ENCODE data around the gene IQSEC3. TPM values are rescaled to one million over a fixed set of nuclear protein-coding genes. Genes with fewer than 3 reads are reported as not detected.
"Not testable (repeated sequence)": the region's sequence is repeated elsewhere in the genome, so short reads cannot be mapped to it uniquely, and the experiment has no call there.

Gene IQSEC3
- polyA plus RNA-seq, 1 donor from 2014 or later, result 2.4 TPM

DNA sequence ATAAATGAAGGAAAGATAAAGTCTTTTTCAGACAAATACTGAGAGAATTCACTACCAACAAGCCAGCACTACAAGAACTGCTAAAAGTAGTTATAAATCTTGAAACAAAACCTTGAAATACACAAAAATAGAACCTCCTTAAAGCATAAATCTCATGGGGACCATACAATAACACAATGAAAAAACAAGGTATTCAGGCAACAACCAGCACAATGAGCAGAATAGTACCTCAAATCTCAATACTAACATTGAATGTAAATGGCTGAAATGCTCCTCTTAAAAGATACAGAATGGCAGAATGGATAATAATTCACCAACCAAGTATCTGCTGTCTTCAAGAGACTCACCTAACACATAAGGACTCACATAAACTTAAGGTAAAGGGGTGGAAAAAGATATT, 7.7 kb upstream of the IQSEC3 start:
- H3K27me3 ChIP-seq (ENCODE audit: insufficient read depth, low read depth, low read length), result no peaks in the 10 kb centered on the region
- no peak overlapping the region for H3K27ac ChIP-seq (ENCODE audit: low read length)
- H3K79me2 ChIP-seq (replicated peaks; ENCODE audit: insufficient read depth, low read length), result no peaks in the 10 kb centered on the region
- no peaks in the 10 kb centered on the region for H3K36me3 ChIP-seq (ENCODE audit: insufficient read depth, low read length)
- H3F3A ChIP-seq (ENCODE audit: insufficient read depth, low read length, poor library complexity, severe bottlenecking), result no peaks in the 10 kb centered on the region
- H3K9me3 ChIP-seq (ENCODE audit: low read length), result no peaks in the 10 kb centered on the region
- TF ChIP-seq POLR2AphosphoS5 (IDR thresholded peaks at IDR 0.05) (no peak), EP300 (conservative IDR thresholded peaks at IDR 0.05; ENCODE audit: poor library complexity, severe bottlenecking) (no peak), SMC3 (conservative IDR thresholded peaks at IDR 0.05; ENCODE audit: poor library complexity) (no peak), MXI1 (conservative IDR thresholded peaks at IDR 0.05; ENCODE audit: poor library complexity, severe bottlenecking) (no peak), RAD21 (conservative IDR thresholded peaks at IDR 0.05) (no peak), TAF1 (IDR thresholded peaks at IDR 0.05; ENCODE audit: low read depth) (no peak), EZH2 (IDR thresholded peaks at IDR 0.05; ENCODE audit: borderline replicate concordance, insufficient read depth, low read length, poor library complexity, severe bottlenecking) (no peak)
- TF ChIP-seq, protein P1, sequence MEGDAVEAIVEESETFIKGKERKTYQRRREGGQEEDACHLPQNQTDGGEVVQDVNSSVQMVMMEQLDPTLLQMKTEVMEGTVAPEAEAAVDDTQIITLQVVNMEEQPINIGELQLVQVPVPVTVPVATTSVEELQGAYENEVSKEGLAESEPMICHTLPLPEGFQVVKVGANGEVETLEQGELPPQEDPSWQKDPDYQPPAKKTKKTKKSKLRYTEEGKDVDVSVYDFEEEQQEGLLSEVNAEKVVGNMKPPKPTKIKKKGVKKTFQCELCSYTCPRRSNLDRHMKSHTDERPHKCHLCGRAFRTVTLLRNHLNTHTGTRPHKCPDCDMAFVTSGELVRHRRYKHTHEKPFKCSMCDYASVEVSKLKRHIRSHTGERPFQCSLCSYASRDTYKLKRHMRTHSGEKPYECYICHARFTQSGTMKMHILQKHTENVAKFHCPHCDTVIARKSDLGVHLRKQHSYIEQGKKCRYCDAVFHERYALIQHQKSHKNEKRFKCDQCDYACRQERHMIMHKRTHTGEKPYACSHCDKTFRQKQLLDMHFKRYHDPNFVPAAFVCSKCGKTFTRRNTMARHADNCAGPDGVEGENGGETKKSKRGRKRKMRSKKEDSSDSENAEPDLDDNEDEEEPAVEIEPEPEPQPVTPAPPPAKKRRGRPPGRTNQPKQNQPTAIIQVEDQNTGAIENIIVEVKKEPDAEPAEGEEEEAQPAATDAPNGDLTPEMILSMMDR (IDR thresholded peaks at IDR 0.05; ENCODE audit: poor library complexity, severe bottlenecking), result no peak
- TF ChIP-seq, protein P2, sequence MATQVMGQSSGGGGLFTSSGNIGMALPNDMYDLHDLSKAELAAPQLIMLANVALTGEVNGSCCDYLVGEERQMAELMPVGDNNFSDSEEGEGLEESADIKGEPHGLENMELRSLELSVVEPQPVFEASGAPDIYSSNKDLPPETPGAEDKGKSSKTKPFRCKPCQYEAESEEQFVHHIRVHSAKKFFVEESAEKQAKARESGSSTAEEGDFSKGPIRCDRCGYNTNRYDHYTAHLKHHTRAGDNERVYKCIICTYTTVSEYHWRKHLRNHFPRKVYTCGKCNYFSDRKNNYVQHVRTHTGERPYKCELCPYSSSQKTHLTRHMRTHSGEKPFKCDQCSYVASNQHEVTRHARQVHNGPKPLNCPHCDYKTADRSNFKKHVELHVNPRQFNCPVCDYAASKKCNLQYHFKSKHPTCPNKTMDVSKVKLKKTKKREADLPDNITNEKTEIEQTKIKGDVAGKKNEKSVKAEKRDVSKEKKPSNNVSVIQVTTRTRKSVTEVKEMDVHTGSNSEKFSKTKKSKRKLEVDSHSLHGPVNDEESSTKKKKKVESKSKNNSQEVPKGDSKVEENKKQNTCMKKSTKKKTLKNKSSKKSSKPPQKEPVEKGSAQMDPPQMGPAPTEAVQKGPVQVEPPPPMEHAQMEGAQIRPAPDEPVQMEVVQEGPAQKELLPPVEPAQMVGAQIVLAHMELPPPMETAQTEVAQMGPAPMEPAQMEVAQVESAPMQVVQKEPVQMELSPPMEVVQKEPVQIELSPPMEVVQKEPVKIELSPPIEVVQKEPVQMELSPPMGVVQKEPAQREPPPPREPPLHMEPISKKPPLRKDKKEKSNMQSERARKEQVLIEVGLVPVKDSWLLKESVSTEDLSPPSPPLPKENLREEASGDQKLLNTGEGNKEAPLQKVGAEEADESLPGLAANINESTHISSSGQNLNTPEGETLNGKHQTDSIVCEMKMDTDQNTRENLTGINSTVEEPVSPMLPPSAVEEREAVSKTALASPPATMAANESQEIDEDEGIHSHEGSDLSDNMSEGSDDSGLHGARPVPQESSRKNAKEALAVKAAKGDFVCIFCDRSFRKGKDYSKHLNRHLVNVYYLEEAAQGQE (IDR thresholded peaks at IDR 0.05; ENCODE audit: borderline replicate concordance), result no peak
- H4K20me1 ChIP-seq (ENCODE audit: insufficient read depth), result no peaks in the 10 kb centered on the region
- H3K4me3 ChIP-seq (ENCODE audit: low read length), result no peak overlapping the region
- no peaks in the 10 kb centered on the region for H3K9me2 ChIP-seq (ENCODE audit: insufficient read depth, low read length)
- no peak overlapping the region for H3K4me2 ChIP-seq (ENCODE audit: low read length)
- H3K9ac ChIP-seq (ENCODE audit: low read length), result no peak overlapping the region
- H2AFZ ChIP-seq (ENCODE audit: low read depth, low read length), result no peak overlapping the region

DNA sequence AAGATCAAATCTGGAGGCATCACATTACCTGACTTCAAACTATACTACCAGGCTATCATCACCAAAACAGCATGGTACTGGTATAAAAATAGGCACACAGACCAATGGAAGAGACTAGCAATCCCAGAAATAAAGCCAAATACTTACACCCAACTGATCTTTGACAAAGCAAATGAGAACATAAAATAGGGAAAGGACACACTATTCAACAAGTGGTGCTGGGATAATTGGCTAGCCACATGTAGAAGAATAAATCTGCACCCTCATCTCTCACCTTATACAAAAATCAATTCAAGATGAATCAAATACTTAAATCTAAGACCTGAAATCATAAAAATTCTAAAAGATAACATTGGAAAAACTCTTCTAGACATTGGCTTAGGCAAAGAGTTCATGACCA, 4.7 kb upstream of the IQSEC3 start:
- not testable (repeated sequence) for H3F3A ChIP-seq (ENCODE audit: insufficient read depth, low read length, poor library complexity, severe bottlenecking); H3K27me3 ChIP-seq (ENCODE audit: insufficient read depth, low read depth, low read length)

DNA sequence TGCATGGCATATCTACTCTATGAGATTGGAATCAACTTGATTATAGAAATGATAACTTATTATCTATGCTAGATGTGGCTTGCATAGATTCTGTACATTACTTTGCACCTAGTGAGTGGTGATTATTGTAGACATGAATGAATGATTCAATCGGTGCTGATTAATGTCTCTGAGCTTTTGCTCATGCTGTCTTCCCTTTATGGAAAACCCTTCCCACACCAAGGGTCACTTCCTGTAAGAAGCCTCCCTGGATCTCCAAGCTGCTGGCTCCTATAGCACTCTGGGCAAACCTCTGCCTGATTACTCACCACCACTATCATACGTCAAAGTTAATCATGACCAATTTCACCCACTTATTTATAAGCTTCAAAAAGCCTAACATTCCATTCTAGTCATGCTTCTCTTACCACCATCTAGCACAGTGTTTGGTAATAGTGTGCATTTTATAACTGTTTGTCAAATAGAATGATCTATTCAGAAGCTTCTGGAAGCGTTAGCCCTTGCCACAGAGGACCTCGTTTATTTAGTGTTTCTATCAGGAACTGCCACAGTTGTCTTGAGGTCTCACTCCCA, 990 bp upstream of the IQSEC3 start:
- not testable (repeated sequence) for H3K9me3 ChIP-seq (ENCODE audit: low read length); H4K20me1 ChIP-seq (ENCODE audit: insufficient read depth); H2AFZ ChIP-seq (ENCODE audit: low read depth, low read length); H3F3A ChIP-seq (ENCODE audit: insufficient read depth, low read length, poor library complexity, severe bottlenecking); H3K9me2 ChIP-seq (ENCODE audit: insufficient read depth, low read length); H3K79me2 ChIP-seq (replicated peaks; ENCODE audit: insufficient read depth, low read length); H3K27me3 ChIP-seq (ENCODE audit: insufficient read depth, low read depth, low read length); H3K36me3 ChIP-seq (ENCODE audit: insufficient read depth, low read length); H3K4me2 ChIP-seq (ENCODE audit: low read length)
- Histone ChIP-seq H3K4me3 (ENCODE audit: low read length) (peak overlapping the region; percentile 56), H3K27ac (ENCODE audit: low read length) (peak overlapping the region; percentile 55), H3K9ac (ENCODE audit: low read length) (peak overlapping the region; percentile 53)

More for the DNA sequence above, 4.7 kb upstream of the IQSEC3 start:
- not testable (repeated sequence) for H3K9me2 ChIP-seq (ENCODE audit: insufficient read depth, low read length); H3K79me2 ChIP-seq (replicated peaks; ENCODE audit: insufficient read depth, low read length); H3K4me2 ChIP-seq (ENCODE audit: low read length); H4K20me1 ChIP-seq (ENCODE audit: insufficient read depth); H3K4me3 ChIP-seq (ENCODE audit: low read length); H2AFZ ChIP-seq (ENCODE audit: low read depth, low read length); H3K9ac ChIP-seq (ENCODE audit: low read length); H3K27ac ChIP-seq (ENCODE audit: low read length); H3K9me3 ChIP-seq (ENCODE audit: low read length); H3K36me3 ChIP-seq (ENCODE audit: insufficient read depth, low read length)

Data from neural cell (in vitro differentiated cells).